K562 (cell line): ENCODE measurements around the gene OSGIN1. TPM values are rescaled to one million over a fixed set of nuclear protein-coding genes. Genes with fewer than 3 reads are reported as not detected.

Experiments
- CBX5 ChIP-seq: IDR thresholded peaks from 2 replicates; pipeline ENCODE4 v1.6.1; 2014; ENCODE audit warnings: low read depth, borderline replicate concordance
- CXXC5 ChIP-seq: fragments of 250-450 bp; sonication (Bioruptor Pico); IDR thresholded peaks from 2 replicates; pipeline ENCODE4 v1.8.0; 2022; ENCODE audit warnings: inconsistent platforms, mild to moderate bottlenecking, moderate library complexity
- FOXK2 ChIP-seq, 2 experiments: fragments of 450-650 bp; IDR thresholded peaks in 1 of 2; conservative IDR thresholded peaks in 1 of 2; 2 replicates each; pipeline ENCODE4 v1.6.1; 2016; ENCODE audit warnings: low read depth in 2 of 2, mild to moderate bottlenecking in 1 of 2
- HDAC3 ChIP-seq: fragments of 450-650 bp; IDR thresholded peaks from 2 replicates; pipeline ENCODE4 v1.6.1; 2018; ENCODE audit warnings: borderline replicate concordance, mild to moderate bottlenecking, moderate library complexity; ENCODE audit not compliant: partially characterized antibody
- HNRNPH1 ChIP-seq: fragments of 200-400 bp; formaldehyde crosslinking; optimal IDR thresholded peaks from 2 replicates; pipeline ENCODE3; 2017; ENCODE audit warnings: low read depth, mild to moderate bottlenecking, low read length, moderate library complexity
- MTA2 ChIP-seq: fragments of 450-650 bp; IDR thresholded peaks from 2 replicates; pipeline ENCODE4 v1.6.1; 2016; ENCODE audit warnings: low read depth
- NFRKB ChIP-seq: fragments of 450-650 bp; IDR thresholded peaks from 2 replicates; pipeline ENCODE4 v1.6.1; 2016; ENCODE audit warnings: low read depth
- POLR2A ChIP-seq: fragments of 450-650 bp; conservative IDR thresholded peaks from 2 replicates; pipeline ENCODE4 v1.6.1; 2016
- SAFB ChIP-seq: fragments of 200-400 bp; formaldehyde crosslinking; IDR thresholded peaks from 2 replicates; pipeline ENCODE4 v1.6.1; 2017; ENCODE audit warnings: low read depth, low read length, borderline replicate concordance
- SMAD4 ChIP-seq: fragments of 250-450 bp; sonication (Bioruptor Pico); conservative IDR thresholded peaks from 2 replicates; pipeline ENCODE4 v1.8.0; 2021; ENCODE audit warnings: inconsistent platforms, mild to moderate bottlenecking, moderate library complexity
- SMARCA4 ChIP-seq: fragments of 450-650 bp; IDR thresholded peaks from 2 replicates; pipeline ENCODE4 v1.6.1; 2016
- SMARCC2 ChIP-seq: fragments of 450-650 bp; IDR thresholded peaks from 2 replicates; pipeline ENCODE4 v1.6.1; 2017; ENCODE audit warnings: antibody characterized with exemption, moderate library complexity, mild to moderate bottlenecking, low read depth
- SNRNP70 ChIP-seq: fragments of 200-400 bp; formaldehyde crosslinking; optimal IDR thresholded peaks from 2 replicates; pipeline ENCODE3; 2017; ENCODE audit warnings: low read depth, low read length
- SRF ChIP-seq, 2 experiments: fragments of 250-450, 450-650 bp in 1 of 2; sonication (Bioruptor Pico) in 1 of 2; sonication (generic) in 1 of 2; formaldehyde crosslinking; IDR thresholded peaks; 2 replicates each; pipeline versions ENCODE4 v1.5.0 to v1.5.1; 2020 to 2022; ENCODE audit warnings: mild to moderate bottlenecking in 1 of 2, missing genetic modification reagents in 1 of 2
- ZBED1 ChIP-seq: IDR thresholded peaks from 2 replicates; pipeline ENCODE4 v1.6.1; 2014
- ZNF134 ChIP-seq: fragments of 250-450 bp; sonication (Bioruptor Pico); conservative IDR thresholded peaks from 2 replicates; pipeline ENCODE4 v1.4.0; 2020
- ZNF644 ChIP-seq: fragments of 200-800 bp; sonication (Bioruptor generic); IDR thresholded peaks from 2 replicates; pipeline ENCODE4 v1.6.1; 2016; ENCODE audit warnings: low read depth, missing genetic modification characterization, missing compliant biosample characterization
- ZNF668 ChIP-seq: fragments of 250-450 bp; sonication (Bioruptor Pico); IDR thresholded peaks from 2 replicates; pipeline ENCODE4 v1.8.0; 2022; ENCODE audit warnings: mild to moderate bottlenecking, inconsistent platforms
- ZNF695 ChIP-seq: fragments of 450-650 bp; formaldehyde crosslinking; IDR thresholded peaks from 2 replicates; pipeline ENCODE4 v1.4.0; 2020; ENCODE audit warnings: mild to moderate bottlenecking, moderate library complexity
- ZSCAN29 ChIP-seq: fragments of 450-650 bp; IDR thresholded peaks from 2 replicates; pipeline ENCODE4 v1.6.1; 2017
- polyA plus RNA-seq, 8 experiments: library from polyadenylated mRNA; depleted of rRNA in 4 of 8; stranded (reverse) in 5 of 8; unstranded in 3 of 8; fragments of >200 nt; fragmentation: Nextera tagmentation in 2 of 8; fragmentation: Illumina TruSeq in 1 of 8; extraction: Ambion mirVana in 2 of 8; extraction: Trizol in 1 of 8; gene quantifications; 2 replicates each; pipeline versions ENCODE4 v1.2.1 to v1.2.3, GENCODE V29; 2011 to 2014; ENCODE audit warnings: inconsistent platforms in 1 of 8, missing spikeins in 1 of 8
- total RNA-seq, 7 experiments: library from RNA; depleted of rRNA in 6 of 7; stranded (reverse); fragments of >200 nt in 6 of 7; fragmentation: Illumina TruSeq in 2 of 7; extraction: Trizol in 2 of 7; gene quantifications; 2 replicates each; pipeline versions ENCODE4 v1.2.1 to v1.2.3, GENCODE V29; 2011 to 2021; ENCODE audit warnings: low replicate concordance in 1 of 7
- TF ChIP-seq, protein P1 (sequence below): fragments of 250-450 bp; sonication (Bioruptor Pico); IDR thresholded peaks from 2 replicates; pipeline ENCODE4 v1.5.0; 2020; ENCODE audit warnings: mild to moderate bottlenecking, borderline replicate concordance
- TF ChIP-seq, protein P2 (sequence below): fragments of 450-650 bp; IDR thresholded peaks from 2 replicates; pipeline ENCODE4 v1.6.1; 2016
- TF ChIP-seq, protein P3 (sequence below), 3 experiments: IDR thresholded peaks in 2 of 3; conservative IDR thresholded peaks in 1 of 3; 2 replicates each; pipeline ENCODE4 v1.5.1; 2011 to 2012; ENCODE audit warnings: low read length in 3 of 3, mild to moderate bottlenecking in 3 of 3, control low read depth in 2 of 3, improper control_type of control experiment in 1 of 3, inconsistent platforms in 1 of 3, low read depth in 1 of 3, mixed read lengths in 1 of 3, moderate library complexity in 1 of 3; ENCODE audit not compliant: insufficient read depth in 2 of 3
- TF ChIP-seq, protein P4 (sequence below): fragments of 450-650 bp; conservative IDR thresholded peaks from 2 replicates; pipeline ENCODE4 v1.6.1; 2016; ENCODE audit warnings: missing genetic modification characterization, low read depth, mild to moderate bottlenecking, control low read depth, missing compliant biosample characterization

The OSGIN1 gene
- total and polyA plus RNA-seq, 9 of the 15 experiments (the other 6 are each of a cell fraction or from before 2014, with no cell fraction given): 0.03 to 3.6 (median 1.6) TPM

- TF ChIP-seq, protein P1, sequence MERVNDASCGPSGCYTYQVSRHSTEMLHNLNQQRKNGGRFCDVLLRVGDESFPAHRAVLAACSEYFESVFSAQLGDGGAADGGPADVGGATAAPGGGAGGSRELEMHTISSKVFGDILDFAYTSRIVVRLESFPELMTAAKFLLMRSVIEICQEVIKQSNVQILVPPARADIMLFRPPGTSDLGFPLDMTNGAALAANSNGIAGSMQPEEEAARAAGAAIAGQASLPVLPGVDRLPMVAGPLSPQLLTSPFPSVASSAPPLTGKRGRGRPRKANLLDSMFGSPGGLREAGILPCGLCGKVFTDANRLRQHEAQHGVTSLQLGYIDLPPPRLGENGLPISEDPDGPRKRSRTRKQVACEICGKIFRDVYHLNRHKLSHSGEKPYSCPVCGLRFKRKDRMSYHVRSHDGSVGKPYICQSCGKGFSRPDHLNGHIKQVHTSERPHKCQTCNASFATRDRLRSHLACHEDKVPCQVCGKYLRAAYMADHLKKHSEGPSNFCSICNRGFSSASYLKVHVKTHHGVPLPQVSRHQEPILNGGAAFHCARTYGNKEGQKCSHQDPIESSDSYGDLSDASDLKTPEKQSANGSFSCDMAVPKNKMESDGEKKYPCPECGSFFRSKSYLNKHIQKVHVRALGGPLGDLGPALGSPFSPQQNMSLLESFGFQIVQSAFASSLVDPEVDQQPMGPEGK (CRISPR knock-in tag): no peak
- TF ChIP-seq CXXC5 (peak; percentile 65), SNRNP70 (no peak), ZNF668 (CRISPR knock-in tag) (no peak), ZNF134 (no peak), SMAD4 (CRISPR knock-in tag) (no peak; the same call in 1 of the 2 replicates), ZNF695 (CRISPR knock-in tag) (no peak), SAFB (no peak), SMARCC2 (no peak), HDAC3 (no peak), POLR2A (peak; percentile 93), CBX5 (no peak), HNRNPH1 (no peak), ZNF644 (tag) (no peak), FOXK2 (conservative IDR thresholded peaks at IDR 0.05 in 1 of 2, IDR thresholded peaks at IDR 0.05 in 1 of 2; ENCODE audit: low read depth in 2 of 2) (peak; percentile 13 to 20; a peak in 1 of 4 replicates), ZSCAN29 (no peak), NFRKB (peak; percentile 4; the same call in 1 of the 2 replicates), ZBED1 (no peak), MTA2 (no peak), SMARCA4 (0 out of 2 replicates have a peak, but pooled peaks have one; percentile 54), SRF (CRISPR knock-in tag; IDR thresholded peaks at IDR 0.05) (peak in 1 of 2 experiments; percentile 53; a peak in 2 of 4 replicates)
- TF ChIP-seq, protein P2, sequence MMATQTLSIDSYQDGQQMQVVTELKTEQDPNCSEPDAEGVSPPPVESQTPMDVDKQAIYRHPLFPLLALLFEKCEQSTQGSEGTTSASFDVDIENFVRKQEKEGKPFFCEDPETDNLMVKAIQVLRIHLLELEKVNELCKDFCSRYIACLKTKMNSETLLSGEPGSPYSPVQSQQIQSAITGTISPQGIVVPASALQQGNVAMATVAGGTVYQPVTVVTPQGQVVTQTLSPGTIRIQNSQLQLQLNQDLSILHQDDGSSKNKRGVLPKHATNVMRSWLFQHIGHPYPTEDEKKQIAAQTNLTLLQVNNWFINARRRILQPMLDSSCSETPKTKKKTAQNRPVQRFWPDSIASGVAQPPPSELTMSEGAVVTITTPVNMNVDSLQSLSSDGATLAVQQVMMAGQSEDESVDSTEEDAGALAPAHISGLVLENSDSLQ: peak; percentile 90
- TF ChIP-seq, protein P3, sequence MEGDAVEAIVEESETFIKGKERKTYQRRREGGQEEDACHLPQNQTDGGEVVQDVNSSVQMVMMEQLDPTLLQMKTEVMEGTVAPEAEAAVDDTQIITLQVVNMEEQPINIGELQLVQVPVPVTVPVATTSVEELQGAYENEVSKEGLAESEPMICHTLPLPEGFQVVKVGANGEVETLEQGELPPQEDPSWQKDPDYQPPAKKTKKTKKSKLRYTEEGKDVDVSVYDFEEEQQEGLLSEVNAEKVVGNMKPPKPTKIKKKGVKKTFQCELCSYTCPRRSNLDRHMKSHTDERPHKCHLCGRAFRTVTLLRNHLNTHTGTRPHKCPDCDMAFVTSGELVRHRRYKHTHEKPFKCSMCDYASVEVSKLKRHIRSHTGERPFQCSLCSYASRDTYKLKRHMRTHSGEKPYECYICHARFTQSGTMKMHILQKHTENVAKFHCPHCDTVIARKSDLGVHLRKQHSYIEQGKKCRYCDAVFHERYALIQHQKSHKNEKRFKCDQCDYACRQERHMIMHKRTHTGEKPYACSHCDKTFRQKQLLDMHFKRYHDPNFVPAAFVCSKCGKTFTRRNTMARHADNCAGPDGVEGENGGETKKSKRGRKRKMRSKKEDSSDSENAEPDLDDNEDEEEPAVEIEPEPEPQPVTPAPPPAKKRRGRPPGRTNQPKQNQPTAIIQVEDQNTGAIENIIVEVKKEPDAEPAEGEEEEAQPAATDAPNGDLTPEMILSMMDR (IDR thresholded peaks at IDR 0.05 in 2 of 3, conservative IDR thresholded peaks at IDR 0.05 in 1 of 3; ENCODE audit: insufficient read depth in 2 of 3, low read depth in 1 of 3, low read length in 3 of 3): no peak
- TF ChIP-seq, protein P4, sequence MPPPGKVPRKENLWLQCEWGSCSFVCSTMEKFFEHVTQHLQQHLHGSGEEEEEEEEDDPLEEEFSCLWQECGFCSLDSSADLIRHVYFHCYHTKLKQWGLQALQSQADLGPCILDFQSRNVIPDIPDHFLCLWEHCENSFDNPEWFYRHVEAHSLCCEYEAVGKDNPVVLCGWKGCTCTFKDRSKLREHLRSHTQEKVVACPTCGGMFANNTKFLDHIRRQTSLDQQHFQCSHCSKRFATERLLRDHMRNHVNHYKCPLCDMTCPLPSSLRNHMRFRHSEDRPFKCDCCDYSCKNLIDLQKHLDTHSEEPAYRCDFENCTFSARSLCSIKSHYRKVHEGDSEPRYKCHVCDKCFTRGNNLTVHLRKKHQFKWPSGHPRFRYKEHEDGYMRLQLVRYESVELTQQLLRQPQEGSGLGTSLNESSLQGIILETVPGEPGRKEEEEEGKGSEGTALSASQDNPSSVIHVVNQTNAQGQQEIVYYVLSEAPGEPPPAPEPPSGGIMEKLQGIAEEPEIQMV: no peak
Measured at GRCh38 chr16:83952940-83953795, at the start of gene OSGIN1 (continued).
